SU-DHL-6 (cell line): ENCODE measurements around the gene SUPT3H.

Experiments
- EZH2phosphoT487 ChIP-seq: fragments of 200-600 bp; sonication (generic), shearing (Covaris generic); conservative IDR thresholded peaks from 2 replicates; pipeline ENCODE4 v1.6.1; 2018; ENCODE audit warnings: mild to moderate bottlenecking, antibody characterized with exemption, low read length, moderate library complexity, mixed read lengths
- TF ChIP-seq, protein P1 (sequence below): fragments of 200-600 bp; sonication (generic); IDR thresholded peaks from one replicate; pipeline ENCODE4 v1.5.1; 2017; ENCODE audit warnings: antibody characterized with exemption, mild to moderate bottlenecking, low read length, moderate library complexity; ENCODE audit not compliant: insufficient read depth, poor library complexity, severe bottlenecking

GRCh38 chr6:44983467-44984365, 394.0 kb downstream of the SUPT3H start:
- TF ChIP-seq, protein P1, sequence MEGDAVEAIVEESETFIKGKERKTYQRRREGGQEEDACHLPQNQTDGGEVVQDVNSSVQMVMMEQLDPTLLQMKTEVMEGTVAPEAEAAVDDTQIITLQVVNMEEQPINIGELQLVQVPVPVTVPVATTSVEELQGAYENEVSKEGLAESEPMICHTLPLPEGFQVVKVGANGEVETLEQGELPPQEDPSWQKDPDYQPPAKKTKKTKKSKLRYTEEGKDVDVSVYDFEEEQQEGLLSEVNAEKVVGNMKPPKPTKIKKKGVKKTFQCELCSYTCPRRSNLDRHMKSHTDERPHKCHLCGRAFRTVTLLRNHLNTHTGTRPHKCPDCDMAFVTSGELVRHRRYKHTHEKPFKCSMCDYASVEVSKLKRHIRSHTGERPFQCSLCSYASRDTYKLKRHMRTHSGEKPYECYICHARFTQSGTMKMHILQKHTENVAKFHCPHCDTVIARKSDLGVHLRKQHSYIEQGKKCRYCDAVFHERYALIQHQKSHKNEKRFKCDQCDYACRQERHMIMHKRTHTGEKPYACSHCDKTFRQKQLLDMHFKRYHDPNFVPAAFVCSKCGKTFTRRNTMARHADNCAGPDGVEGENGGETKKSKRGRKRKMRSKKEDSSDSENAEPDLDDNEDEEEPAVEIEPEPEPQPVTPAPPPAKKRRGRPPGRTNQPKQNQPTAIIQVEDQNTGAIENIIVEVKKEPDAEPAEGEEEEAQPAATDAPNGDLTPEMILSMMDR: no peak
- TF ChIP-seq EZH2phosphoT487: no peak
